ENCODE results near the gene STIM1. TPM values are rescaled to one million over a fixed set of nuclear protein-coding genes. Genes with fewer than 3 reads are reported as not detected.

Gene STIM1
- total RNA-seq, 1 experiment from 2014 or later = 93.6 TPM

DNA sequence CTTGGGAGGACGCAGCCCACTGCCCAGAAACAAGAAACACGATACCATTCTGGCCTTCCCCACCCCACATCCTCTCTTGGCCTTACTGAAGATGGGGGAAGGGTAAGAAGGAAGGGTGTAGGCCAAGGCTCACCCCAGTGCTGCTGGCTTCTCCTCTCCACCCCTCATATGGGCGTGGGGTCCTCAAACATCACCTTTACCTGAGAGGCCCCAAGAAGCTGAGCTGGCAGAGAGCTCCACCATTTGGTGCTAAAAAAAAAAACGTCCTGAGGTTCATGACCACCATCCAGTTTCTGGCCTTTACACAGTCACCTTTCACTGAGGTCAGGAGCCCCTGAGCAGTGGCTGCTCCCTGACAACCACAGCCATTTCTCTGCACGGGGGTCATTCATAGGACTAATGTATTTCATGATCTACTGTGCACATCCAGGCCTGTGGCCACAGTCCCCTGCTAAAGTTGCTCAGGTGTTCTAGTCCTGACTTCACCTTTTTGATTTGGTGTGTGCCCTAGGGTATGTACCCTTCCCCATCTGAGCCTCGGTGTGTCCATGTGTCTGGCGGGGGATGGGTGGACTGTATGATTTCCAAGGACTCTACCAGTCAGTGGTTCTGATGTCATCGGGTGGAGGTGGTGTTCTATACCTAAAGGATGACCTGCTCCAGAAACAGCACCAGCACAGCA is 29.9 kb upstream of the STIM1 start:
- TF ChIP-seq CTCF (IDR thresholded peaks at IDR 0.05) (no peak), POLR2AphosphoS5 (IDR thresholded peaks at IDR 0.05; ENCODE audit: low read depth, low read length) (peak; percentile 81), SIN3A (IDR thresholded peaks at IDR 0.05; ENCODE audit: borderline replicate concordance, insufficient read depth, low read depth, low read length) (0 out of 2 replicates have a peak, but pooled peaks have one; percentile 37)
- DNase-seq (ENCODE audit: low read depth, low spot score) (no peak), ATAC-seq (peak; percentile 4)
- intact Hi-C loops (cut with micrococcal nuclease; ENCODE audit: unreplicated experiment) (no loop called here), in situ Hi-C loops (cut with HindIII; ENCODE audit: low pct_unique_long_range_greater_than_20kb, low sequenced_read_pairs) (no loop called here)
- Histone ChIP-seq H3K27ac (ENCODE audit: low read length) (no peak overlapping the region), H3K9me3 (ENCODE audit: control insufficient read depth, insufficient read depth, low read depth, low read length) (no peaks in the 10 kb centered on the region), H3K4me3 (ENCODE audit: low read depth in 2 of 2, low read length in 2 of 2) (no peak overlapping the region), H3K4me1 (ENCODE audit: control insufficient read depth, insufficient read depth, low read length) (0 out of 2 replicates have a peak, but pooled peaks cover 3% of the 10 kb centered on the region), H3K27me3 (ENCODE audit: control insufficient read depth, insufficient read depth, low read length) (no peaks in the 10 kb centered on the region), H3K36me3 (ENCODE audit: control insufficient read depth, insufficient read depth, low read length) (no peaks in the 10 kb centered on the region; the same call in none of the 2 replicates)
- no TSS peak for BruUV-seq (replicated peaks)
- ChIA-PET POLR2A (interaction anchor here (0.6 kb wide), 1 partner anchor 868 kb away, joined by 3 read pairs; no protein-coding TSS in a partner anchor), CTCF (interaction anchor here (0.5 to 1.0 kb wide), 4 partner anchors 9 to 161 kb away, joined by 3 to 5 read pairs (median 4); no protein-coding TSS in a partner anchor)

- in situ Hi-C loops (cut with HindIII; ENCODE audit: low pct_unique_long_range_greater_than_20kb, low sequenced_read_pairs) (no loop called here), intact Hi-C loops (cut with micrococcal nuclease; ENCODE audit: unreplicated experiment) (no loop called here)
- ATAC-seq = no peak
- H3K4me3 ChIP-seq (ENCODE audit: low read depth in 2 of 2, low read length in 2 of 2) = no peak overlapping the region
- no peaks in the 10 kb centered on the region for H3K27me3 ChIP-seq (ENCODE audit: control insufficient read depth, insufficient read depth, low read length)
- no peaks in the 10 kb centered on the region for H3K9me3 ChIP-seq (ENCODE audit: control insufficient read depth, insufficient read depth, low read depth, low read length)
- no peak for DNase-seq (ENCODE audit: low read depth, low spot score)
- H3K36me3 ChIP-seq (ENCODE audit: control insufficient read depth, insufficient read depth, low read length) = no peaks in the 10 kb centered on the region; the same call in none of the 2 replicates
- 0 out of 2 replicates have a peak, but pooled peaks cover 3% of the 10 kb centered on the region for H3K4me1 ChIP-seq (ENCODE audit: control insufficient read depth, insufficient read depth, low read length)
- ChIA-PET POLR2A (no interaction called here), CTCF (interaction anchor here (0.5 to 1.2 kb wide), 2 partner anchors 14 to 28 kb away, joined by 3 read pairs; partner anchors contain the start of gene RHOG)
- H3K27ac ChIP-seq (ENCODE audit: low read length) = no peak overlapping the region
- TF ChIP-seq POLR2AphosphoS5 (IDR thresholded peaks at IDR 0.05; ENCODE audit: low read depth, low read length) (no peak), TCF7L2 (IDR thresholded peaks at IDR 0.05; ENCODE audit: low read depth, low read length) (no peak), CTCF (IDR thresholded peaks at IDR 0.05) (no peak), SIN3A (IDR thresholded peaks at IDR 0.05; ENCODE audit: borderline replicate concordance, insufficient read depth, low read depth, low read length) (no peak)
- TF ChIP-seq, protein P1, sequence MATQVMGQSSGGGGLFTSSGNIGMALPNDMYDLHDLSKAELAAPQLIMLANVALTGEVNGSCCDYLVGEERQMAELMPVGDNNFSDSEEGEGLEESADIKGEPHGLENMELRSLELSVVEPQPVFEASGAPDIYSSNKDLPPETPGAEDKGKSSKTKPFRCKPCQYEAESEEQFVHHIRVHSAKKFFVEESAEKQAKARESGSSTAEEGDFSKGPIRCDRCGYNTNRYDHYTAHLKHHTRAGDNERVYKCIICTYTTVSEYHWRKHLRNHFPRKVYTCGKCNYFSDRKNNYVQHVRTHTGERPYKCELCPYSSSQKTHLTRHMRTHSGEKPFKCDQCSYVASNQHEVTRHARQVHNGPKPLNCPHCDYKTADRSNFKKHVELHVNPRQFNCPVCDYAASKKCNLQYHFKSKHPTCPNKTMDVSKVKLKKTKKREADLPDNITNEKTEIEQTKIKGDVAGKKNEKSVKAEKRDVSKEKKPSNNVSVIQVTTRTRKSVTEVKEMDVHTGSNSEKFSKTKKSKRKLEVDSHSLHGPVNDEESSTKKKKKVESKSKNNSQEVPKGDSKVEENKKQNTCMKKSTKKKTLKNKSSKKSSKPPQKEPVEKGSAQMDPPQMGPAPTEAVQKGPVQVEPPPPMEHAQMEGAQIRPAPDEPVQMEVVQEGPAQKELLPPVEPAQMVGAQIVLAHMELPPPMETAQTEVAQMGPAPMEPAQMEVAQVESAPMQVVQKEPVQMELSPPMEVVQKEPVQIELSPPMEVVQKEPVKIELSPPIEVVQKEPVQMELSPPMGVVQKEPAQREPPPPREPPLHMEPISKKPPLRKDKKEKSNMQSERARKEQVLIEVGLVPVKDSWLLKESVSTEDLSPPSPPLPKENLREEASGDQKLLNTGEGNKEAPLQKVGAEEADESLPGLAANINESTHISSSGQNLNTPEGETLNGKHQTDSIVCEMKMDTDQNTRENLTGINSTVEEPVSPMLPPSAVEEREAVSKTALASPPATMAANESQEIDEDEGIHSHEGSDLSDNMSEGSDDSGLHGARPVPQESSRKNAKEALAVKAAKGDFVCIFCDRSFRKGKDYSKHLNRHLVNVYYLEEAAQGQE (IDR thresholded peaks at IDR 0.05; ENCODE audit: insufficient read depth in 1 of 2, low read depth in 2 of 2, low read length in 1 of 2) = no peak
- no TSS peak for BruUV-seq (replicated peaks)
Measured at GRCh38 chr11:3826721-3827120, 28.7 kb upstream of the STIM1 start.

All from Panc1 (cell line).